ENCODE measurements around the gene DENND2A. TPM values are rescaled to one million over a fixed set of nuclear protein-coding genes. Genes with fewer than 3 reads are reported as not detected.

The DENND2A gene
- total RNA-seq, 1 experiment from 2014 or later, result 0.49 TPM

DNA sequence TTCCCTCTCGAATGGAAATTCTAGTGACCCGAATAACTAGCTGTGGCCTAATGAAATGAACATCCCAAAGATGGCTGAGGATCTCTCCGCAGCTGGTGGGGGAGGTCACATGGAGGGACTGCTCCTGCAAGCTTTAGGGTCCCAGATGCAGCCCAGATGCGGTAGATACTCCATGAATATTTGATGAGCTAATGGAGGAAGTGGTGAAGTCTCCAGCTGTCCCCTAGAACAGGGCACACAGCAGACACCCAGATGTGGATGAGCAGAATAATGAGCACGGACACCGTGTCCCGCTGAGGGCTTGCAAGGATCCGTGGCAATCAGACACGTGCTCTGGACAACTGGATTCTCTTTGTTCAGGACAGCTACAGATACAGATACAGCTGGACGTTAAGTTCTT, 59.2 kb downstream of the DENND2A start:
- Histone ChIP-seq H3K4me1 (ENCODE audit: insufficient read depth, low read length, poor library complexity, severe bottlenecking) (no peaks in the 10 kb centered on the region), H3K4me3 (ENCODE audit: low read depth, low read length, poor library complexity, severe bottlenecking) (no peak overlapping the region), H3K27ac (ENCODE audit: low read depth, low read length, poor library complexity, severe bottlenecking) (no peak overlapping the region), H3K36me3 (ENCODE audit: insufficient read depth, low read length, poor library complexity, severe bottlenecking) (no peaks in the 10 kb centered on the region), H3K9me3 (ENCODE audit: low read depth, low read length, poor library complexity, severe bottlenecking) (no peaks in the 10 kb centered on the region), H3K27me3 (replicated peaks; ENCODE audit: insufficient read depth, low read depth, low read length, poor library complexity) (no peaks in the 10 kb centered on the region)
- no peak for DNase-seq (ENCODE audit: low spot score)
- intact Hi-C loops (cut with micrococcal nuclease; ENCODE audit: unreplicated experiment), result no loop called here
- POLR2A ChIA-PET (ENCODE audit: low non-redundant PET), result no interaction called here
- BruUV-seq (replicated peaks), result no TSS peak
- no peak for TF ChIP-seq EZH2 (IDR thresholded peaks at IDR 0.05; ENCODE audit: borderline replicate concordance, low read depth, low read length, poor library complexity, severe bottlenecking)
- TF ChIP-seq, protein P1, sequence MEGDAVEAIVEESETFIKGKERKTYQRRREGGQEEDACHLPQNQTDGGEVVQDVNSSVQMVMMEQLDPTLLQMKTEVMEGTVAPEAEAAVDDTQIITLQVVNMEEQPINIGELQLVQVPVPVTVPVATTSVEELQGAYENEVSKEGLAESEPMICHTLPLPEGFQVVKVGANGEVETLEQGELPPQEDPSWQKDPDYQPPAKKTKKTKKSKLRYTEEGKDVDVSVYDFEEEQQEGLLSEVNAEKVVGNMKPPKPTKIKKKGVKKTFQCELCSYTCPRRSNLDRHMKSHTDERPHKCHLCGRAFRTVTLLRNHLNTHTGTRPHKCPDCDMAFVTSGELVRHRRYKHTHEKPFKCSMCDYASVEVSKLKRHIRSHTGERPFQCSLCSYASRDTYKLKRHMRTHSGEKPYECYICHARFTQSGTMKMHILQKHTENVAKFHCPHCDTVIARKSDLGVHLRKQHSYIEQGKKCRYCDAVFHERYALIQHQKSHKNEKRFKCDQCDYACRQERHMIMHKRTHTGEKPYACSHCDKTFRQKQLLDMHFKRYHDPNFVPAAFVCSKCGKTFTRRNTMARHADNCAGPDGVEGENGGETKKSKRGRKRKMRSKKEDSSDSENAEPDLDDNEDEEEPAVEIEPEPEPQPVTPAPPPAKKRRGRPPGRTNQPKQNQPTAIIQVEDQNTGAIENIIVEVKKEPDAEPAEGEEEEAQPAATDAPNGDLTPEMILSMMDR (conservative IDR thresholded peaks at IDR 0.05; ENCODE audit: low read depth, low read length), result no peak
- CTCF ChIA-PET, result no interaction called here

DNA sequence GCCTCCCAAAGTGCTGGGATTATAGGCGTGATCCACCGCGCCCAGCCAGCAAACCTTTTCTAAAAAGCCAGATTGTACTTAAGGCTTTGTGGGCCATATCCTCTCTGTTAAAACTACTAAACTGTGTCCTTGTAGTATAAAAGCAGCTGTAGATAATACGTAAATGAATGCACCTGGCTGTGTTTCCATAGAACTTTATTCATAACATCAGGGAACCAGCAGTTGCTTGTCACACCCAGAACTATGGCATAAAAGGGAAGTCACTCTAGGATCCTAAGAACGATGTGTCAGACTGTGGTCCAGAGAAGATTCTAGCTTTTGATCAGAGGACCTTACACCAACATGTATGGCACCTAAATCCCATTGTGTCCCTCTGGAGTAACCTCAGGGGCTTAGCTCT, 63.0 kb downstream of the DENND2A start:
- TF ChIP-seq, protein P1 (conservative IDR thresholded peaks at IDR 0.05; ENCODE audit: low read depth, low read length), result no peak
- no peak for TF ChIP-seq EZH2 (IDR thresholded peaks at IDR 0.05; ENCODE audit: borderline replicate concordance, low read depth, low read length, poor library complexity, severe bottlenecking)
- H3K36me3 ChIP-seq (ENCODE audit: insufficient read depth, low read length, poor library complexity, severe bottlenecking), result no peaks in the 10 kb centered on the region
- H3K27ac ChIP-seq (ENCODE audit: low read depth, low read length, poor library complexity, severe bottlenecking), result no peak overlapping the region
- H3K4me3 ChIP-seq (ENCODE audit: low read depth, low read length, poor library complexity, severe bottlenecking), result no peak overlapping the region
- ChIA-PET POLR2A (ENCODE audit: low non-redundant PET) (no interaction called here), CTCF (no interaction called here)
- no peaks in the 10 kb centered on the region for H3K9me3 ChIP-seq (ENCODE audit: low read depth, low read length, poor library complexity, severe bottlenecking)
- intact Hi-C loops (cut with micrococcal nuclease; ENCODE audit: unreplicated experiment), result no loop called here
- H3K4me1 ChIP-seq (ENCODE audit: insufficient read depth, low read length, poor library complexity, severe bottlenecking), result no peaks in the 10 kb centered on the region
- BruUV-seq (replicated peaks), result no TSS peak
- H3K27me3 ChIP-seq (replicated peaks; ENCODE audit: insufficient read depth, low read depth, low read length, poor library complexity), result no peaks in the 10 kb centered on the region
- no peak for DNase-seq (ENCODE audit: low spot score)

DNA sequence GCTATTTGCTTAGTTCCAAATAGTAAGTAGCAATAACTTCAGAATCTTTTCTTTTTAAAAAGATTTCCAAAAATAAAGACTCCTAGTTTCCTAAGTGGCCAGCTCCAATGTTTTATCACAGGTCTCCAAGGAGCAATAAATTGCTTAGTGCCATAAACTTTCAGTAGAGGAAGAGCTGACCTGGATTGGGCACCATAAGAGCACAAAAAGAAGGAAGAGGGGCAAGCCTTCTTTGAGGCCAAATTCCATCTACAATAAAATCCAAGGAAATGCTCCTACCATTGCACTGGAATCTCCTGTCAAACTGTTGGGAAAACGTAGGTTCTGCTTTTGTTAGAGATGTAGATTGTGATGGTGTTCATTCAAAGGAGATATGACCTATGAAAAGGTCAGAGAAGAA, 64.0 kb downstream of the DENND2A start:
- no TSS peak for BruUV-seq (replicated peaks)
- DNase-seq (ENCODE audit: low spot score), result no peak
- H3K27me3 ChIP-seq (replicated peaks; ENCODE audit: insufficient read depth, low read depth, low read length, poor library complexity), result no peaks in the 10 kb centered on the region
- ChIA-PET POLR2A (ENCODE audit: low non-redundant PET) (no interaction called here), CTCF (no interaction called here)
- no peak overlapping the region for H3K4me3 ChIP-seq (ENCODE audit: low read depth, low read length, poor library complexity, severe bottlenecking)
- no peaks in the 10 kb centered on the region for H3K4me1 ChIP-seq (ENCODE audit: insufficient read depth, low read length, poor library complexity, severe bottlenecking)
- H3K36me3 ChIP-seq (ENCODE audit: insufficient read depth, low read length, poor library complexity, severe bottlenecking), result no peaks in the 10 kb centered on the region
- H3K27ac ChIP-seq (ENCODE audit: low read depth, low read length, poor library complexity, severe bottlenecking), result no peak overlapping the region
- intact Hi-C loops (cut with micrococcal nuclease; ENCODE audit: unreplicated experiment), result no loop called here
- H3K9me3 ChIP-seq (ENCODE audit: low read depth, low read length, poor library complexity, severe bottlenecking), result no peaks in the 10 kb centered on the region
- TF ChIP-seq, protein P1 (conservative IDR thresholded peaks at IDR 0.05; ENCODE audit: low read depth, low read length), result no peak
- TF ChIP-seq EZH2 (IDR thresholded peaks at IDR 0.05; ENCODE audit: borderline replicate concordance, low read depth, low read length, poor library complexity, severe bottlenecking), result no peak
